Keratinocyte (primary cell): ENCODE measurements around the gene PHLPP1. TPM values are rescaled to one million over a fixed set of nuclear protein-coding genes. Genes with fewer than 3 reads are reported as not detected.

Experiments
- DNase-seq: peaks from one replicate; pipeline ENCODE4 v3.0.0-alpha.2; 2011; ENCODE audit warnings: low read depth, missing footprints, low spot score
- FAIRE-seq: peaks from 2 replicates; lab custom pipeline; 2011; peaks lifted over from hg19 to GRCh38; lab: Jason Lieb, UNC
- H2AFZ ChIP-seq: 2 replicates; pipeline ENCODE4 v1.6.0; 2012; ENCODE audit warnings: low read length, control low read depth, inconsistent platforms; ENCODE audit not compliant: control insufficient read depth
- H3K27ac ChIP-seq: 2 replicates; pipeline ENCODE4 v1.5.1; 2011; ENCODE audit warnings: low read length; ENCODE audit not compliant: control insufficient read depth, insufficient read depth
- H3K27me3 ChIP-seq: 3 replicates; pipeline ENCODE4 v1.6.0; 2011; ENCODE audit warnings: low read length; ENCODE audit not compliant: control insufficient read depth, insufficient read depth; ENCODE audit errors: extremely low read depth
- H3K36me3 ChIP-seq, 2 experiments: 2 replicates in 1 of 2; 3 replicates in 1 of 2; pipeline ENCODE4 v1.5.1; 2011; ENCODE audit warnings: low read length in 2 of 2, mild to moderate bottlenecking in 1 of 2; ENCODE audit not compliant: control insufficient read depth in 2 of 2, insufficient read depth in 2 of 2; ENCODE audit errors: extremely low read depth in 1 of 2
- H3K4me1 ChIP-seq: 3 replicates; pipeline ENCODE4 v1.5.1; 2011; ENCODE audit warnings: low read length; ENCODE audit not compliant: control insufficient read depth, insufficient read depth; ENCODE audit errors: extremely low read depth
- H3K4me2 ChIP-seq: 3 replicates; pipeline ENCODE4 v1.6.0; 2011; ENCODE audit warnings: low read depth, low read length; ENCODE audit not compliant: control insufficient read depth, insufficient read depth; ENCODE audit errors: extremely low read depth
- H3K4me3 ChIP-seq, 3 experiments: fragments of 200-600 bp in 1 of 3; sonication (generic) in 1 of 3; 2 replicates in 2 of 3; 3 replicates in 1 of 3; pipeline ENCODE4 v1.5.1; 2011 to 2016; ENCODE audit warnings: low read length in 3 of 3, mild to moderate bottlenecking in 3 of 3, control low read depth in 2 of 3, inconsistent platforms in 1 of 3, low read depth in 1 of 3, mixed read lengths in 1 of 3, mixed run types in 1 of 3, moderate library complexity in 1 of 3; ENCODE audit not compliant: control insufficient read depth in 2 of 3, insufficient read depth in 2 of 3; ENCODE audit errors: extremely low read depth in 1 of 3
- H3K79me2 ChIP-seq: 2 replicates; pipeline ENCODE4 v1.6.0; 2012; ENCODE audit warnings: low read length; ENCODE audit not compliant: control insufficient read depth, insufficient read depth
- H3K9ac ChIP-seq: 3 replicates; pipeline ENCODE4 v1.6.0; 2011; ENCODE audit warnings: low read length; ENCODE audit not compliant: control insufficient read depth, insufficient read depth; ENCODE audit errors: extremely low read depth
- H3K9me1 ChIP-seq: 3 replicates; pipeline ENCODE4 v1.6.0; 2011; ENCODE audit warnings: low read length; ENCODE audit not compliant: control insufficient read depth, insufficient read depth; ENCODE audit errors: extremely low read depth
- H3K9me3 ChIP-seq: 2 replicates; pipeline ENCODE4 v1.5.1; 2012; ENCODE audit warnings: low read depth, low read length; ENCODE audit not compliant: control insufficient read depth
- H4K20me1 ChIP-seq: 3 replicates; pipeline ENCODE4 v1.6.0; 2011; ENCODE audit warnings: low read length; ENCODE audit not compliant: control insufficient read depth, insufficient read depth; ENCODE audit errors: extremely low read depth
- CTCF ChIP-seq, 3 experiments: IDR thresholded peaks in 1 of 3; conservative IDR thresholded peaks in 1 of 3; optimal IDR thresholded peaks in 1 of 3; 2 replicates in 2 of 3; 3 replicates in 1 of 3; pipeline versions ENCODE3 to v1.5.1; 2011; ENCODE audit warnings: low read length in 3 of 3, mild to moderate bottlenecking in 3 of 3, moderate library complexity in 2 of 3, control low read depth in 1 of 3, inconsistent platforms in 1 of 3; ENCODE audit not compliant: insufficient read depth in 2 of 3; ENCODE audit errors: extremely low read depth in 1 of 3
- EZH2 ChIP-seq: IDR thresholded peaks from one replicate; pipeline ENCODE4 v1.6.1; 2012; ENCODE audit warnings: inconsistent platforms, mild to moderate bottlenecking, low read length, moderate library complexity
- dilution Hi-C: fragments of 300-500 bp; cut with MboI; formaldehyde crosslinking; loops from one replicate; pipeline ENCODE4 v1.7.0; 2020; ENCODE audit warnings: low sequenced_read_pairs; ENCODE audit not compliant: extremely low pct_ligation_motif_present
- polyA plus RNA-seq, 5 experiments: library from polyadenylated mRNA; depleted of rRNA in 3 of 5; stranded (reverse) in 3 of 5; stranded (forward) in 1 of 5; unstranded in 1 of 5; fragments of >200 nt; gene quantifications; 1 replicate in 1 of 5; 2 replicates in 3 of 5; 3 replicates in 1 of 5; pipeline versions ENCODE4 v1.2.1 to v1.2.3, GENCODE V29; 2011 to 2012; ENCODE audit warnings: missing spikeins in 2 of 5, low read depth in 1 of 5, low replicate concordance in 1 of 5

The PHLPP1 gene
- polyA plus RNA-seq, 1 donor (not counting 4 experiments of a cell fraction or from before 2014, with no cell fraction given), result 8.4 TPM

GRCh38 chr18:62713651-62714247 lies 1.6 kb upstream of the PHLPP1 start:
- Histone ChIP-seq H4K20me1 (no peaks in the 10 kb centered on the region), H3K27ac (no peak overlapping the region), H3K4me1 (no peaks in the 10 kb centered on the region), H3K4me3 (no peak overlapping the region), H3K9me3 (no peaks in the 10 kb centered on the region), H3K9ac (no peak overlapping the region), H2AFZ (no peak overlapping the region), H3K36me3 (no peaks in the 10 kb centered on the region), H3K27me3 (no peaks in the 10 kb centered on the region), H3K79me2 (peaks cover 18% of the 10 kb centered on the region), H3K9me1 (no peaks in the 10 kb centered on the region), H3K4me2 (no peak overlapping the region)
- no peak for TF ChIP-seq EZH2
- no peak for TF ChIP-seq CTCF (optimal IDR thresholded peaks at IDR 0.05 in 1 of 3, IDR thresholded peaks at IDR 0.05 in 1 of 3, conservative IDR thresholded peaks at IDR 0.05 in 1 of 3; ENCODE audit: extremely low read depth in 1 of 3, insufficient read depth in 2 of 3, low read length in 3 of 3)
- FAIRE-seq, result no peak
- no peak for DNase-seq
- dilution Hi-C loops, result no loop called here

- H3K4me2 ChIP-seq, result peak overlapping the region; percentile 60
- peak overlapping the region; percentile 85 for H3K9ac ChIP-seq
- H4K20me1 ChIP-seq, result no peaks in the 10 kb centered on the region
- no peaks in the 10 kb centered on the region for H3K4me1 ChIP-seq
- peak overlapping the region; percentile 66 to 69 (median 66) for H3K4me3 ChIP-seq
- H3K27me3 ChIP-seq, result no peaks in the 10 kb centered on the region
- TF ChIP-seq CTCF (optimal IDR thresholded peaks at IDR 0.05 in 1 of 3, IDR thresholded peaks at IDR 0.05 in 1 of 3, conservative IDR thresholded peaks at IDR 0.05 in 1 of 3; ENCODE audit: extremely low read depth in 1 of 3, insufficient read depth in 2 of 3, low read length in 3 of 3) (peak; percentile 73 to 88 (median 77)), EZH2 (no peak)
- no peaks in the 10 kb centered on the region for H3K9me3 ChIP-seq
- H3K9me1 ChIP-seq, result no peaks in the 10 kb centered on the region
- peak overlapping the region; percentile 42 for H2AFZ ChIP-seq
- DNase-seq (peak; percentile 97), FAIRE-seq (peak; percentile 74)
- peak overlapping the region; percentile 74 for H3K27ac ChIP-seq
- dilution Hi-C loops, result no loop called here
- peaks cover 27% of the 10 kb centered on the region for H3K79me2 ChIP-seq
- no peaks in the 10 kb centered on the region for H3K36me3 ChIP-seq
Measured at GRCh38 chr18:62714671-62715435, 488 bp upstream of the PHLPP1 start.
